HTR-8/SVneo (cell line): Measurements from ENCODE around the gene SCN9A.
"Not testable (repeated sequence)": the region's sequence is repeated elsewhere in the genome, so short reads cannot be mapped to it uniquely, and the experiment has no call there.

Source experiments
- DNase-seq: peaks from one replicate; pipeline ENCODE4 v3.0.0; 2011; ENCODE audit warnings: low spot score, mixed read lengths; ENCODE audit not compliant: insufficient read length
- FAIRE-seq: peaks from 2 replicates; lab custom pipeline; 2011; peaks lifted over from hg19 to GRCh38; lab: Jason Lieb, UNC

The SCN9A gene

GRCh38 chr2:166269322-166269721 lies 106.4 kb downstream of the SCN9A start:
- FAIRE-seq: no peak
- DNase-seq: no peak

- FAIRE-seq (no peak), DNase-seq (no peak)
These were observed 117.9 kb downstream of the SCN9A start for GRCh38 chr2:166257859-166258258.

GRCh38 chr2:166256896-166257295 lies 118.8 kb downstream of the SCN9A start:
- DNase-seq (no peak), FAIRE-seq (no peak)

GRCh38 chr2:166249318-166249717 lies 126.4 kb downstream of the SCN9A start:
- FAIRE-seq (no peak), DNase-seq (no peak)

- FAIRE-seq: no peak
These were observed 128.8 kb downstream of the SCN9A start for GRCh38 chr2:166246901-166247300.

GRCh38 chr2:166242309-166242708 lies 133.4 kb downstream of the SCN9A start:
- DNase-seq: no peak
- no peak for FAIRE-seq

More at GRCh38 chr2:166246901-166247300, 128.8 kb downstream of the SCN9A start:
- no peak for DNase-seq

GRCh38 chr2:166240387-166241313 lies 135.1 kb downstream of the SCN9A start:
- FAIRE-seq (peak; percentile 9), DNase-seq (no peak)

GRCh38 chr2:166239548-166239947 lies 136.2 kb downstream of the SCN9A start:
- FAIRE-seq (no peak), DNase-seq (peak; percentile 19)

- FAIRE-seq: no peak
- no peak for DNase-seq
These were observed 137.6 kb downstream of the SCN9A start for GRCh38 chr2:166238176-166238575.

- FAIRE-seq: no peak
- peak; percentile 17 for DNase-seq
These were observed 141.5 kb downstream of the SCN9A start for GRCh38 chr2:166234112-166234846.

GRCh38 chr2:166233244-166233643 lies 142.5 kb downstream of the SCN9A start:
- DNase-seq (no peak), FAIRE-seq (no peak)

- no peak for DNase-seq
- FAIRE-seq: no peak
These were observed 145.0 kb downstream of the SCN9A start for GRCh38 chr2:166230724-166231070.

GRCh38 chr2:166230024-166230723 lies 145.6 kb downstream of the SCN9A start:
- FAIRE-seq (no peak), DNase-seq (no peak)

GRCh38 chr2:166229678-166230023 lies 146.1 kb downstream of the SCN9A start:
- DNase-seq (no peak), FAIRE-seq (no peak)

GRCh38 chr2:166224197-166224596 lies 151.5 kb downstream of the SCN9A start:
- no peak for DNase-seq
- FAIRE-seq: no peak

GRCh38 chr2:166223298-166223697 lies 152.4 kb downstream of the SCN9A start:
- DNase-seq (no peak), FAIRE-seq (no peak)

GRCh38 chr2:166211079-166211478 lies 164.7 kb downstream of the SCN9A start:
- DNase-seq: no peak
- no peak for FAIRE-seq

GRCh38 chr2:166209944-166210343 lies 165.8 kb downstream of the SCN9A start:
- DNase-seq, FAIRE-seq: not testable (repeated sequence)

GRCh38 chr2:166209367-166209766 lies 166.4 kb downstream of the SCN9A start:
- not testable (repeated sequence) for FAIRE-seq, DNase-seq

- FAIRE-seq, DNase-seq: not testable (repeated sequence)
These were observed 169.6 kb downstream of the SCN9A start for GRCh38 chr2:166206153-166206552.

- FAIRE-seq (no peak), DNase-seq (no peak)
These were observed 173.0 kb downstream of the SCN9A start for GRCh38 chr2:166202778-166203177.
